DOHH2 (cell line): Measurements from ENCODE around the gene NEK10.

Experiments
- H3F3A ChIP-seq: fragments of 200-600 bp; sonication (generic), shearing (Covaris generic); 2 replicates; pipeline ENCODE4 v1.6.0; 2016; ENCODE audit warnings: antibody characterized with exemption, mild to moderate bottlenecking; ENCODE audit not compliant: control insufficient read depth, insufficient read depth
- H3K27ac ChIP-seq: fragments of 200-600 bp; sonication (generic); 2 replicates; pipeline ENCODE4 v1.5.1; 2014; ENCODE audit warnings: low read depth, mild to moderate bottlenecking, low read length, moderate library complexity
- H3K27me3 ChIP-seq: fragments of 200-600 bp; sonication (generic); 2 replicates; pipeline ENCODE4 v1.6.1; 2014; ENCODE audit warnings: mild to moderate bottlenecking, low read length, mixed read lengths; ENCODE audit not compliant: control insufficient read depth
- H3K36me3 ChIP-seq: fragments of 200-600 bp; sonication (generic); 2 replicates; pipeline ENCODE4 v1.6.1; 2014; ENCODE audit warnings: mild to moderate bottlenecking, low read length, moderate library complexity, mixed read lengths; ENCODE audit not compliant: control insufficient read depth
- H3K4me1 ChIP-seq: fragments of 200-600 bp; sonication (generic); 2 replicates; pipeline ENCODE4 v1.6.1; 2014; ENCODE audit warnings: mild to moderate bottlenecking, low read length, mixed read lengths; ENCODE audit not compliant: control insufficient read depth
- H3K4me2 ChIP-seq: fragments of 200-600 bp; sonication (generic); 2 replicates; pipeline ENCODE4 v1.6.0; 2014; ENCODE audit warnings: mild to moderate bottlenecking, low read length, moderate library complexity
- H3K4me3 ChIP-seq: fragments of 200-600 bp; sonication (generic); 2 replicates; pipeline ENCODE4 v1.5.1; 2014; ENCODE audit warnings: mild to moderate bottlenecking, low read length, mixed read lengths
- H3K79me2 ChIP-seq: fragments of 200-600 bp; sonication (generic); 2 replicates; pipeline ENCODE4 v1.6.1; 2014; ENCODE audit warnings: mild to moderate bottlenecking, low read length, mixed read lengths; ENCODE audit not compliant: control insufficient read depth
- H3K9me2 ChIP-seq: fragments of 200-600 bp; sonication (generic); replicated peaks from 2 replicates; pipeline ENCODE4 v1.6.1; 2014; ENCODE audit warnings: mild to moderate bottlenecking, low read length, mixed read lengths; ENCODE audit not compliant: control insufficient read depth
- H3K9me3 ChIP-seq: fragments of 200-600 bp; sonication (generic); 2 replicates; pipeline ENCODE4 v1.6.1; 2014; ENCODE audit warnings: antibody characterized with exemption, low read length, mixed read lengths; ENCODE audit not compliant: control insufficient read depth, insufficient read depth
- H4K20me1 ChIP-seq: fragments of 200-600 bp; sonication (generic); 2 replicates; pipeline ENCODE4 v1.6.0; 2014; ENCODE audit warnings: low read depth, mild to moderate bottlenecking, antibody characterized with exemption, low read length, moderate library complexity; ENCODE audit not compliant: control insufficient read depth, insufficient read depth
- CTCF ChIP-seq: fragments of 200-600 bp; sonication (generic); IDR thresholded peaks from one replicate; pipeline ENCODE4 v1.5.1; 2014; ENCODE audit warnings: antibody characterized with exemption, mild to moderate bottlenecking, low read depth, low read length; ENCODE audit not compliant: poor library complexity, severe bottlenecking
- EZH2phosphoT487 ChIP-seq: fragments of 200-600 bp; sonication (generic); IDR thresholded peaks from 2 replicates; pipeline ENCODE4 v1.6.1; 2017; ENCODE audit warnings: borderline replicate concordance, mild to moderate bottlenecking, antibody characterized with exemption, low read length, moderate library complexity, mixed read lengths

The NEK10 gene

GRCh38 chr3:27166888-27167287 is 202.3 kb downstream of the NEK10 start:
- Histone ChIP-seq H3K4me3 (no peak overlapping the region), H3K27ac (no peak overlapping the region), H3K36me3 (no peaks in the 10 kb centered on the region), H3K9me2 (no peaks in the 10 kb centered on the region), H3K79me2 (no peaks in the 10 kb centered on the region), H4K20me1 (no peaks in the 10 kb centered on the region), H3K4me1 (no peaks in the 10 kb centered on the region), H3K27me3 (no peaks in the 10 kb centered on the region), H3K4me2 (no peak overlapping the region), H3F3A (no peaks in the 10 kb centered on the region), H3K9me3 (no peaks in the 10 kb centered on the region)
- TF ChIP-seq CTCF (no peak), EZH2phosphoT487 (no peak)

GRCh38 chr3:27165321-27165721 is 203.9 kb downstream of the NEK10 start:
- TF ChIP-seq CTCF (no peak), EZH2phosphoT487 (no peak)
- H3K27ac ChIP-seq, result no peak overlapping the region
- H3K79me2 ChIP-seq, result no peaks in the 10 kb centered on the region
- H3K4me2 ChIP-seq, result no peak overlapping the region
- no peaks in the 10 kb centered on the region for H4K20me1 ChIP-seq
- no peaks in the 10 kb centered on the region for H3K9me2 ChIP-seq
- H3K4me1 ChIP-seq, result no peaks in the 10 kb centered on the region
- H3K27me3 ChIP-seq, result no peaks in the 10 kb centered on the region
- H3K4me3 ChIP-seq, result no peak overlapping the region
- H3K9me3 ChIP-seq, result no peaks in the 10 kb centered on the region
- H3K36me3 ChIP-seq, result no peaks in the 10 kb centered on the region
- no peaks in the 10 kb centered on the region for H3F3A ChIP-seq

GRCh38 chr3:27160779-27161287 is 208.3 kb downstream of the NEK10 start:
- Histone ChIP-seq H3K36me3 (no peaks in the 10 kb centered on the region), H3K27ac (no peak overlapping the region), H3K4me3 (no peak overlapping the region), H3K9me3 (no peaks in the 10 kb centered on the region), H3F3A (no peaks in the 10 kb centered on the region), H3K27me3 (no peaks in the 10 kb centered on the region), H4K20me1 (no peaks in the 10 kb centered on the region), H3K9me2 (no peaks in the 10 kb centered on the region), H3K79me2 (no peaks in the 10 kb centered on the region), H3K4me1 (no peaks in the 10 kb centered on the region), H3K4me2 (no peak overlapping the region)
- no peak for TF ChIP-seq CTCF
- no peak for TF ChIP-seq EZH2phosphoT487
